GM19025 (cell line): ENCODE data around the gene GPR176.
A peak's percentile ranks its signal among the peaks of the same experiment; 100 is the strongest.

ENCODE experiments used
- ATAC-seq: cut with Tn5 transposase; IDR thresholded peaks from one replicate; pipeline ENCODE4 v1.9.1; 2021; ENCODE audit warnings: mild to moderate bottlenecking, low read depth, moderate library complexity; ENCODE audit not compliant: unreplicated experiment

GPR176 gene

GRCh38 chr15:39936681-39937080 lies 16.6 kb upstream of the GPR176 start:
- ATAC-seq: no peak

DNA sequence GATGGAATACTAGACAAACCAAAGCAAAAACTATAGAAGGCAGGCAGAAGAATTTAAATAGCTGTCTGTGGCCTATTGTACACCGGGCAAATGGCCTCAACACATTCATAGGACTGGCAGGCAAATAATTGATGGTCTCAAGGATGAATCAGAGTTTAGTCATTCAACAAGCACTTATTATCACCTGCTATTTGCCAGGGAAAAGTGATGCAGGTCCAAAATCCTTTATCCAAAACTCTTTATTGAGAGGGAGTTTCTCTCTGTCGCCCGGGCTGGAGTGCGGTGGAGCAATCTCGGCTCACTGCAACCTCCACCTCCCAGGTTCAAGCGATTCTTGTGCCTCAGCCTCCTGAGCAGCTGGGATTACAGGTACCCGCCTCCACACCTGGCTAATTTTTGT lies 16.1 kb upstream of the GPR176 start:
- ATAC-seq: no peak

- ATAC-seq: no peak
These were observed 15.2 kb upstream of the GPR176 start for GRCh38 chr15:39935241-39935640.

DNA sequence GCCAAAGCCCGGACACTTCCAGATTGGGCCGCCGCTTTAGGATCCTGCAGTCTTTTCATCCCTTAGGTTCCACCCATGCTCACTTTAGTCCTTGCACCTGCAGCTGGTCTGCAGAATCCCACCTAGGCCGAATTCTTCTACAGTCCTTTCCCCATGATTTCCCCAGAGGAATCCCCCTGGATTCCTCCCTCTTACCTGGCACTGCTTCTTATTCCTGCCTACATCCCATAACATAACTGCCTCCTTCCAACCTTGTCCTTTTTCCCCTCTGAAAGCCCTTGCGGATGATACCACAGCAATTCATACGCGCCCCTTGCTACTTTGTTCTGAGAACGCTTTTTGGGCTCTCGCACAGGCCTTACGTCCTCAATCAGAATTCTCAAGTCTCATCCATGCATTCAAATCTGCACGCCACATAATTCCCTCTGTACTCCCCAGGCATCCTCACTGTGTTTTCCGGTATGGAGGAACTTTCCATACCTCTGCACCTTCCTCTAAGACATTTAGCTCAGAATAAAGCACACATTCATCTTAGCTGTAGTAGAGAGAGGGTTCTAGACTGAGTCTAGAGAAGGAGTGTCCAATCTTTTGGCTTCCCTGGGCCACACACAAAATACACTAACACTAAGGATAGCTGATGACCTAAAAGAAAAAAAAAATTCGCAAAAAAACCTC lies 14.5 kb upstream of the GPR176 start:
- ATAC-seq: no peak

GRCh38 chr15:39931615-39932014 lies 11.5 kb upstream of the GPR176 start:
- ATAC-seq: no peak

DNA sequence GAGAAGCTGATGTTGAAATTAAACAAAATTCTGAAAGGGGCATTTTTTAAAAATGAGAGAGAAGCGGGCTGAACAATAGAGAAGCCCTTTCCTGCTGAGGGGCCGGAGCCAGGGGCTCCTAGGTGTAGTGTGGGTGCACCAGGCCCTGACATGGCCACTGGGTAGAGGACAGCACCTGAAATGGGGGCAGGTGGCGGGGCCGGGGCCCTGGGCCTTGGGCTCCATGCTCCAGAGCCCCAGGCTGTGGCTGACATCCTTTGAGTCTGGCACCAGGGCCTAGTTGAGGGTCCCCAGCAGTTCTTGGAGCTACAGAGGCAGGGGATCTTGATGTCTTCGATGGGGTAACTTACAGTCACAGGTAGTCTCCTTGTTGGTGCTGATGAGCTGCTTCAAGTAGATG lies 6.5 kb upstream of the GPR176 start:
- no peak for ATAC-seq

GRCh38 chr15:39925112-39925842 lies 5.2 kb upstream of the GPR176 start:
- ATAC-seq: no peak

DNA sequence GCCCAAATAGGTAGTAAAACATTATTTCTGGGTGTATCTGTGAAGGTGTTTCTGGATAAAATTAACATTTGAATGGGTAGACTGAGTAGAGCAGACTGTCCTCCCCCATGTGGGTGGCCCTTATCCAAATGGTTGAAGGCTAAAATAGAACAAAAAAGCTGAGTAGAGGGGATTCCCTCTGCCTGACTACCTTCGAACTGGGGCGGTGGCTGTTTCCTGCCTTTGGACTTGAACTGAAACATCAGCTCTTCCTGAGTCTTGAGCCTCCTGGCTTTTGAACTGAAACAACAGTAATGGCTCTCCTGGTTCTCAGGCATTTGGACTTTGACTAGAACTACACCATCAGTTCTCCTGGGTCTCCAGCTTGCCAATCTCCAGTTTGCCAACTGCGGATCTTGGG lies 4.4 kb upstream of the GPR176 start:
- ATAC-seq: no peak

GRCh38 chr15:39922462-39923092 lies 2.5 kb upstream of the GPR176 start:
- no peak for ATAC-seq

- ATAC-seq: no peak
These were observed 1.2 kb upstream of the GPR176 start for GRCh38 chr15:39921274-39921638.

DNA sequence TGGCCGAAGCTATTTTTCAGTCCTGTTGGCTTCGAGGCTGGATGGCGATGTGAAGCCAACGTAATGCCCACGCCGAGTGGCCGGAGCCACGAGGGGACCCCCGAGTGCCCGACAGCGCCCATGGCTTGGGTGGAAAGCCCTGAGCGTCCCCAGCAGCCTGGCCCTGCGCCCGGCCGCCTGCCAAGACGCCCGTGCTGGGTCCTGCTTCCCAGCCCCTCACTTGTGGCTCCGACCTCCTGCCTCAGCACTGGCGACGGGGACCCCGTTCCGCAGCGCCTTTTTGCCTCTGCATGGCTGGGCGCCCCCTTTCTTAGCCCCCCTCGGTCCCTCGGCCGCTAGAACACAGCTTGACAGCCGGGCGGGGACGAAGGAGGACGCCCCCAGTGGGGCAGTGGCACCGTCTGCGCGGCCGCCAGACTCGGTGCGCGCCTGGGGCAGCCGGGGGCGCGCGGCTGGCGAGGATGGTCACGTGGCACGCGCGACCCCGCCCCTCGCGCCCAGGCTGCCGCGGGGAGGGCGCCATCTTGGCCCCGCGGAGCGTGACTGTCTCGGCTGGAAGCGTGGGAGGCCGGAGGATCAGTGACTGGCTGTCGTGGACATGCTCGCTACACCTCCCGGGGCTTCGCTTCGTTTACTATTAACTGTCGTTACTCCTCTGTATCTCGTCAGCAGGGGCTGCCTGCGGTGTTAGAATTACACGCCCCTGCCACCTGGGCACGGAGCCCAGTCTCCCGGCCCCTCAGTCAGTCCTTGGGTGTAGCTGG lies 626 bp upstream of the GPR176 start:
- ATAC-seq: peak; percentile 87

DNA sequence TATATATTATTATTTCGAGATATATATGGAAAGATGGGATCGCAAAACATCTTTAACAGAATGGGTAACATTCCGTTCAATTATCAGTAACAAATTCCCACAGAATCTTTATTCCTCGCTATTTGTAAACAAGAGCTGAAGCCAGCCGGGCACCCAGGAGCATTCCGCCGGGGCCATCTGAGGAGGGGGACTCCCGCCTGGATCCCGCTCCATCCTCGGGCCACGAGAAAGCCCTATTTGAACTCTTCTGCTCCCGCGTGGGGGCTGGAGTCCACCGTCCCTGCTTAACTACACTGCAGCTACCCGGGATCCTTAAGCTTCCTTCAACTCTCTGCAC lies 687 bp downstream of the GPR176 start:
- ATAC-seq: no peak

DNA sequence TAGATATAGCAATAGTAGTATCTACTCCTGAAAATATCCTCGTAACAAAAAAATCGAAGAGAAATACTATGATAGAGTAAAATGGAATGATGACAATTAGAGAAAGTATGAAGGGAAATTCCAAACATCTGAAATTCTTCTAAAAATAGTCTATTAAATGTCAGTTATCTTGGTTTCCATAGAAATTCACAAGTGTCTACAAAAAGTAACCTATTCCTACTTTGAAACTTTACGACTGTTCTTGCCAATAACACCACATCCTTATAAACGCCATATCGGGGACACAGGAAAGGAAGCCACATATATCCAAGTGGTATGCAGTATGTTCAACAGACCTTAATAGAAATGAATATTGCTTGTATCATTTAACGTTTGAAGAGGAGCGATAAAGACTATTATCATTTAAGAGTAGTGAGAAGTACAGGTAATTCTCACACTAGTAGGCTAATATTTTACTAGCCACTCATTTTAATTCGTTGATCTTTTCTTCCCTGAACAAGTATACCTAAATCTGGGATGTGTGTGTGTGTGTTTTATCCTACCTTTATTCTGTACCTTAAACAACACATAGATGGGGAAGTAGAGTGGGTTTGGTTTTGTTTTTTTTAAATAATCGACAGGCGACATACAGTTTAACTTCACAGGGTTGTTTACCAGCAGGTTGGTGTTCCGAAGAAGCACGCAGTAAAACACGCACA lies 1.2 kb downstream of the GPR176 start:
- no peak for ATAC-seq

GRCh38 chr15:39914977-39915376 lies 5.1 kb downstream of the GPR176 start:
- ATAC-seq: no peak

DNA sequence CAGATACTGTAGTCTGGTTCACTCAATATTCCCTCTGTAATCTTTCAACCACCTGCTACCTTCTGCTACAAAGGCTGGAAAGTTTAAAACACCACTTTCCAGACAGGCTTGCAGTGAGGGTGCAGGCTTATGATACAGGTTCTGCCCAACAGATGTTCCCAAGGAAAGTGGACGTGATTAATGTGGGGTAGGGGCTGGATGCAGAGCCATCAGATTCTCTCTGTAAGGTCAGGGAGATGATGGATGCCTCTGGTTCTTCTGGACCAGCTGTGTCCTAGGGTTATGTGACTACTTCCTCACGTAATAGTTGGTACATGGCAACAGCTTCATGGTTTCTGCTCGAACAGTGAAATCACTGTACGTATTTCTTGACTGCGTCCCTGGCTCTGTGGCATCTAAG lies 11.1 kb downstream of the GPR176 start:
- ATAC-seq: no peak

- ATAC-seq: no peak
These were observed 11.9 kb downstream of the GPR176 start for GRCh38 chr15:39908186-39908585.

GRCh38 chr15:39907216-39907615 lies 12.8 kb downstream of the GPR176 start:
- no peak for ATAC-seq

- ATAC-seq: no peak
These were observed 16.0 kb downstream of the GPR176 start for GRCh38 chr15:39904115-39904514.

- ATAC-seq: no peak
These were observed 21.7 kb downstream of the GPR176 start for GRCh38 chr15:39898317-39898716.

DNA sequence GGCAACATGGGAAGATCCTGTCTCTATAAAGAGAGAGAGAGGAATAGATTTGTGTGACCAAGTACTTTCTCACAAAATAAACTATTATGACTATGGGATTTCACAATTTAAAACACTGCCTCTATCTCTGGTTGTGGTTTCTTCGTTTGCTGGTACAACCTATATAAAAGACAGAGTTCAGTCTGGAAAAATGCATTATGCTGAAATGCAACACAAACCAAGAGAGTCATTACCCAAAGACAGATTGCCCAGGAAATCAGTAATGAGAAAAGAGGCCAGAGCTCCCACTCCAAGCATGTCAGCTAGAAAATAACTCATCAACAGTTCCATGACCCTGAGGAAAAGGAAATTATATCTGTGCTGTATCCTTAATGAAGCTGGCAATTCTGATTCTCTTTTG lies 23.2 kb downstream of the GPR176 start:
- ATAC-seq: no peak

DNA sequence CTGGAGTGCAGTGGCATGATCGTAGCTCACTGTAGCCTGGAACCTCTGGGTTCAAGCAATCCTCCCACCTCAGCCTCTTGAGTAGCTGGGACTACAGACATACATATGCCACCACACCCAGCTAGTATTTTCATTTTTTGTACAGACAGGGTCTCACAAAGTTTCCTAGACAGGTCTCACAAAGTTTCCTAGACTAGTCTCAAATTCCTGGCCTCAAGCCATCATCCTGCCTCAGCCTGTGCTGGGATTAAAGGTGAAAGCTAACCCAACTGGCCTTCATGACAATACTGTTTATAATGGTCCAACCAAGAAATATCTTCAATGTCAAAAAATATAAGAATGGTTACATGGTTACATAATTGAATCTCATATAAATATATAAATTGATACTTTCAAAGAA lies 24.0 kb downstream of the GPR176 start:
- no peak for ATAC-seq
